H1 (cell line): ENCODE data around the gene ASAP3. TPM values are rescaled to one million over a fixed set of nuclear protein-coding genes. Genes with fewer than 3 reads are reported as not detected.

Experiments
- CTCF ChIA-PET: fragments of 300-600 bp; sonication (Branson Sonifier 250); formaldehyde crosslinking; loops from one replicate; lab custom pipeline; 2021; ENCODE audit not compliant: partially characterized antibody; lab: Charles Lee
- POLR2A ChIA-PET: fragments of 300-600 bp; sonication (Branson Sonifier 250); formaldehyde crosslinking; loops from one replicate; lab custom pipeline; 2021; ENCODE audit warnings: inconsistent platforms; ENCODE audit not compliant: partially characterized antibody; lab: Charles Lee
- DNase-seq, 2 experiments: peaks; one replicate each; pipeline versions ENCODE4 v3.0.0 to v3.0.0-alpha.2; 2010 to 2022; ENCODE audit warnings: low spot score in 2 of 2, low read depth in 1 of 2, mixed read lengths in 1 of 2
- FAIRE-seq: peaks from 2 replicates; lab custom pipeline; 2011; peaks lifted over from hg19 to GRCh38; lab: Jason Lieb, UNC
- H2AFZ ChIP-seq: 2 replicates; pipeline ENCODE4 v1.8.1; 2012; ENCODE audit warnings: low read length, inconsistent platforms
- H2AK5ac ChIP-seq: 2 replicates; pipeline ENCODE4 v1.6.1; 2013; ENCODE audit warnings: low read depth, low read length
- H2BK120ac ChIP-seq: replicated peaks from 2 replicates; pipeline ENCODE3; 2013; ENCODE audit warnings: low read depth, low read length, inconsistent platforms
- H2BK12ac ChIP-seq: 2 replicates; pipeline ENCODE4 v1.6.1; 2013; ENCODE audit warnings: low read depth, low read length
- H2BK15ac ChIP-seq: 2 replicates; pipeline ENCODE4 v1.6.1; 2013; ENCODE audit warnings: low read length
- H2BK20ac ChIP-seq: 2 replicates; pipeline ENCODE4 v1.6.1; 2013; ENCODE audit warnings: low read length
- H2BK5ac ChIP-seq: 2 replicates; pipeline ENCODE4 v1.6.1; 2013; ENCODE audit warnings: low read depth, low read length
- H3K14ac ChIP-seq: 2 replicates; pipeline ENCODE4 v1.6.1; 2013; ENCODE audit warnings: inconsistent platforms; ENCODE audit not compliant: insufficient read length
- H3K18ac ChIP-seq: 2 replicates; pipeline ENCODE4 v1.6.1; 2013; ENCODE audit warnings: low read length; ENCODE audit errors: extremely low read depth
- H3K23ac ChIP-seq: 2 replicates; pipeline ENCODE4 v1.6.1; 2013; ENCODE audit warnings: inconsistent platforms; ENCODE audit not compliant: insufficient read length
- H3K23me2 ChIP-seq: 2 replicates; pipeline ENCODE4 v1.6.1; 2013; ENCODE audit warnings: low read depth, low read length
- H3K27ac ChIP-seq: 2 replicates; pipeline ENCODE4 v1.6.1; 2011; ENCODE audit warnings: low read depth, low read length, inconsistent platforms
- H3K27me3 ChIP-seq, 4 experiments: replicated peaks in 1 of 4; 1 replicate in 1 of 4; 2 replicates in 3 of 4; pipeline versions ENCODE4 v1.6.1 to v1.8.1; 2011 to 2013; ENCODE audit warnings: low read length in 3 of 4, mild to moderate bottlenecking in 3 of 4, inconsistent platforms in 2 of 4, mixed read lengths in 2 of 4, moderate library complexity in 1 of 4; ENCODE audit not compliant: control insufficient read depth in 3 of 4, insufficient read depth in 3 of 4; ENCODE audit errors: extremely low read depth in 1 of 4
- H3K36me3 ChIP-seq, 4 experiments: 2 replicates each; pipeline versions ENCODE4 v1.6.1 to v1.8.1; 2011 to 2013; ENCODE audit warnings: mild to moderate bottlenecking in 4 of 4, low read length in 3 of 4, moderate library complexity in 2 of 4, control low read depth in 1 of 4, inconsistent platforms in 1 of 4; ENCODE audit not compliant: insufficient read depth in 4 of 4, control insufficient read depth in 2 of 4
- H3K4ac ChIP-seq: replicated peaks from 2 replicates; pipeline ENCODE3; 2013; ENCODE audit warnings: low read length, low read depth, mixed read lengths, inconsistent platforms; ENCODE audit not compliant: insufficient read length
- H3K4me1 ChIP-seq, 4 experiments: replicated peaks in 1 of 4; 1 replicate in 1 of 4; 2 replicates in 3 of 4; pipeline versions ENCODE4 v1.6.1 to v1.8.1; 2011 to 2013; ENCODE audit warnings: low read length in 3 of 4, inconsistent platforms in 2 of 4, mixed read lengths in 1 of 4; ENCODE audit not compliant: insufficient read depth in 4 of 4, control insufficient read depth in 3 of 4
- H3K4me2 ChIP-seq, 2 experiments: 2 replicates each; pipeline versions ENCODE4 v1.6.1 to v1.8.1; 2011 to 2013; ENCODE audit warnings: low read depth in 2 of 2, low read length in 2 of 2, control low read depth in 1 of 2, inconsistent platforms in 1 of 2, mild to moderate bottlenecking in 1 of 2; ENCODE audit not compliant: insufficient read depth in 1 of 2
- H3K4me3 ChIP-seq, 4 experiments: fragments of 200-600, 300-600 bp in 1 of 4; sonication (generic), shearing (Covaris generic), sonication (Bioruptor Twin) in 1 of 4; 2 replicates each; pipeline versions ENCODE4 v1.5.1 to v1.8.1; 2011 to 2016; ENCODE audit warnings: low read length in 4 of 4, low read depth in 3 of 4, control low read depth in 2 of 4, inconsistent platforms in 2 of 4, mild to moderate bottlenecking in 2 of 4, mixed read lengths in 1 of 4, moderate library complexity in 1 of 4; ENCODE audit not compliant: insufficient read depth in 2 of 4; ENCODE audit errors: extremely low read depth in 1 of 4
- H3K56ac ChIP-seq: replicated peaks from 2 replicates; pipeline ENCODE3; 2013; ENCODE audit warnings: low read depth, mild to moderate bottlenecking, mixed read lengths, low read length, inconsistent platforms; ENCODE audit not compliant: insufficient read length
- H3K79me1 ChIP-seq: 2 replicates; pipeline ENCODE4 v1.6.1; 2013; ENCODE audit warnings: low read depth, low read length, control low read depth
- H3K79me2 ChIP-seq, 2 experiments: 2 replicates each; pipeline versions ENCODE4 v1.6.1 to v1.8.1; 2012 to 2013; ENCODE audit warnings: low read length in 2 of 2, mild to moderate bottlenecking in 2 of 2, inconsistent platforms in 1 of 2; ENCODE audit not compliant: insufficient read depth in 2 of 2, control insufficient read depth in 1 of 2
- H3K9ac ChIP-seq, 4 experiments: replicated peaks in 1 of 4; 1 replicate in 1 of 4; 2 replicates in 3 of 4; pipeline versions ENCODE4 v1.6.1 to v1.8.1; 2011 to 2013; ENCODE audit warnings: low read depth in 3 of 4, low read length in 3 of 4, control low read depth in 2 of 4, mild to moderate bottlenecking in 2 of 4, moderate library complexity in 2 of 4, inconsistent platforms in 1 of 4; ENCODE audit errors: extremely low read depth in 1 of 4
- H3K9me3 ChIP-seq, 2 experiments: 2 replicates each; pipeline versions ENCODE4 v1.6.1 to v1.8.1; 2012 to 2013; ENCODE audit warnings: mild to moderate bottlenecking in 2 of 2, moderate library complexity in 2 of 2, control low read depth in 1 of 2, inconsistent platforms in 1 of 2, low read depth in 1 of 2, low read length in 1 of 2, mixed read lengths in 1 of 2; ENCODE audit not compliant: insufficient read depth in 2 of 2
- H4K20me1 ChIP-seq, 2 experiments: replicated peaks in 1 of 2; 2 replicates each; pipeline versions ENCODE3 to v1.8.1; 2011 to 2013; ENCODE audit warnings: inconsistent platforms in 2 of 2, low read length in 2 of 2, mild to moderate bottlenecking in 1 of 2; ENCODE audit not compliant: insufficient read depth in 2 of 2, control insufficient read depth in 1 of 2
- H4K5ac ChIP-seq: 2 replicates; pipeline ENCODE4 v1.6.1; 2013; ENCODE audit warnings: low read length, low read depth, mixed read lengths, inconsistent platforms; ENCODE audit not compliant: insufficient read length
- H4K8ac ChIP-seq: 2 replicates; pipeline ENCODE4 v1.8.0; 2013; ENCODE audit warnings: mild to moderate bottlenecking, moderate library complexity, low read length, inconsistent platforms; ENCODE audit not compliant: insufficient read depth; ENCODE audit errors: extremely low read depth
- H4K91ac ChIP-seq: replicated peaks from 2 replicates; pipeline ENCODE3; 2013; ENCODE audit warnings: low read length, mixed read lengths, inconsistent platforms; ENCODE audit not compliant: insufficient read length
- BACH1 ChIP-seq: IDR thresholded peaks from 2 replicates; pipeline ENCODE4 v1.6.1; 2012; ENCODE audit warnings: low read length, improper control_type of control experiment
- CHD1 ChIP-seq: IDR thresholded peaks from 2 replicates; pipeline ENCODE4 v1.6.1; 2012; ENCODE audit warnings: low read depth, low read length, improper control_type of control experiment
- HDAC2 ChIP-seq, 2 experiments: fragments of 300-600 bp in 1 of 2; sonication (generic) in 1 of 2; IDR thresholded peaks; 2 replicates each; pipeline ENCODE4 v1.6.1; 2011 to 2012; ENCODE audit warnings: low read depth in 2 of 2, low read length in 2 of 2, mild to moderate bottlenecking in 2 of 2, moderate library complexity in 2 of 2, borderline replicate concordance in 1 of 2, inconsistent platforms in 1 of 2
- PHF8 ChIP-seq: fragments of 200-600 bp; sonication (generic); conservative IDR thresholded peaks from 2 replicates; pipeline ENCODE4 v1.7.1; 2012; ENCODE audit warnings: low read depth, mild to moderate bottlenecking, inconsistent platforms, low read length, moderate library complexity
- POLR2AphosphoS5 ChIP-seq: IDR thresholded peaks from 2 replicates; pipeline ENCODE4 v1.6.1; 2011; ENCODE audit warnings: low read depth, low read length
- SIRT6 ChIP-seq: IDR thresholded peaks from one replicate; pipeline ENCODE4 v1.7.1; 2012; ENCODE audit warnings: low read length, inconsistent platforms
- TCF12 ChIP-seq: IDR thresholded peaks from 2 replicates; pipeline ENCODE4 v1.6.1; 2011; ENCODE audit warnings: low read depth, mild to moderate bottlenecking, low read length
- ZNF274 ChIP-seq: IDR thresholded peaks from 2 replicates; pipeline ENCODE4 v1.7.0; 2012; ENCODE audit warnings: low read length, borderline replicate concordance; ENCODE audit errors: extremely low read depth
- WGBS, 2 experiments: shearing (Covaris generic) in 1 of 2; methylation state at CpG; one replicate each; pipeline versions ENCODE4 v1.1.6 to v1.1.7; 2013 to 2015; ENCODE audit warnings: low lambda C conversion rate in 2 of 2, mixed read lengths in 2 of 2, inconsistent platforms in 1 of 2, low coverage in 1 of 2, missing lambda C conversion rate in 1 of 2; ENCODE audit not compliant: insufficient replicate concordance in 2 of 2, insufficient coverage in 1 of 2, insufficient read length in 1 of 2; ENCODE audit errors: extremely low coverage in 1 of 2, missing lambda C conversion rate in 1 of 2; 5-methylcytosine and 5-hydroxymethylcytosine counted together
- polyA plus RNA-seq, 7 experiments: library from polyadenylated mRNA; depleted of rRNA in 3 of 7; stranded (reverse) in 5 of 7; unstranded in 2 of 7; fragments of >200 nt in 5 of 7; fragments of 200-250 nt in 2 of 7; gene quantifications; 1 replicate in 5 of 7; 2 replicates in 1 of 7; 4 replicates in 1 of 7; pipeline versions ENCODE4 v1.2.1 to v1.2.3, GENCODE V29; 2011 to 2013; ENCODE audit warnings: missing spikeins in 2 of 7, mixed read lengths in 2 of 7
- total RNA-seq: library from RNA; stranded (reverse); fragmentation: NEBNext Ultra II Directional; extraction: Animal tissue kit (Norgen Biotek cat#: 25700); gene quantifications from 2 replicates; pipeline ENCODE4 v1.2.1, GENCODE V29; 2021
- TF ChIP-seq, protein P1 (sequence below): IDR thresholded peaks from 2 replicates; pipeline ENCODE4 v1.6.1; 2012; ENCODE audit warnings: low read length, inconsistent platforms

The ASAP3 gene
- total and polyA plus RNA-seq, 2 of the 8 experiments (the other 6 are each of a cell fraction or from before 2014, with no cell fraction given): 53.1 to 58.0 TPM

DNA sequence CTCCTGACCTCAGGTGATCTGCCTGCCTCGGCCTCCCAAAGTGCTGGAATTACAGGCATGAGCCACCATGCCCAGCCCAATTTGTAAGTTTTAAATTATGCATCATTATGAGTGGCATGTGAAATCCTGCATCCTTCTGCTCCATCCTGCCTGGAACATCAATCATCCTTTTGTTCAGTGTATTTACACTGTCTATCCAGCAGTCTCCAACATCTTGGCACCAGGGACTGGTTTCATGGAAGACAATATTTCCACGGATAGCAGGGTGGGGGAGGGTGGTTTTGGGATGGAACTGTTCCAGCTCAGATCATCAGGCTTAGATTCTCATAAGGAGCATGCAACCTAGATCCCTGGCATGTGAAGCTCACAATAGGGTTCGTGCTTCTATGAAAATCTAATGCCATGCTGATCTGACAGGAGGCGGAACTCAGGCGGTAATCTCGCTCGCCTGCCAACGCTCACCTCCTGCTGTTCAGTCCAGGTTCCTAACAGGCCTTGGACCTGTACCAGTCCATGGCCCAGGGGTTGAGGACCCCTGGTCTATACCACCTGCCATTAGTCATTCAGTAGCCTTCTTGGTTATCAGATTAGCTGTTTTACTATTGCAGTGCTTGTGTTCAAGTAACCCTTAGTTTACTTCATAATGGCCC is 37.2 kb downstream of the ASAP3 start:
- H2AK5ac ChIP-seq: no peak overlapping the region
- no peak overlapping the region for H3K4me3 ChIP-seq
- H3K79me2 ChIP-seq: no peaks in the 10 kb centered on the region
- ChIA-PET POLR2A (no interaction called here), CTCF (interaction anchor here (0.7 to 1.0 kb wide), 2 partner anchors 50 to 365 kb away, joined by 3 read pairs; no protein-coding TSS in a partner anchor)
- DNase-seq (no peak), FAIRE-seq (no peak)
- H3K23ac ChIP-seq: no peak overlapping the region
- H3K9me3 ChIP-seq: no peaks in the 10 kb centered on the region
- H3K18ac ChIP-seq: no peak overlapping the region
- no peaks in the 10 kb centered on the region for H3K23me2 ChIP-seq
- H3K56ac ChIP-seq: no peak overlapping the region
- no peak overlapping the region for H3K9ac ChIP-seq
- H4K8ac ChIP-seq: peak overlapping the region; percentile 46; the same call in 1 of the 2 replicates
- no peak overlapping the region for H2BK120ac ChIP-seq
- H4K5ac ChIP-seq: no peak overlapping the region
- no peak overlapping the region for H3K4me2 ChIP-seq
- H2BK5ac ChIP-seq: no peak overlapping the region
- H3K79me1 ChIP-seq: no peaks in the 10 kb centered on the region
- H2AFZ ChIP-seq: no peak overlapping the region
- no peaks in the 10 kb centered on the region for H3K4me1 ChIP-seq
- H3K4ac ChIP-seq: no peak overlapping the region
- no peak overlapping the region for H3K14ac ChIP-seq
- no peak overlapping the region for H4K91ac ChIP-seq
- H2BK12ac ChIP-seq: no peak overlapping the region
- peaks cover 2 to 14% (median 4%) of the 10 kb centered on the region in 4 experiments; a peak in 5 of 8 replicates for H3K36me3 ChIP-seq
- no peak overlapping the region for H2BK20ac ChIP-seq
- peaks cover 0 to 2% of the 10 kb centered on the region in 2 experiments for H4K20me1 ChIP-seq
- no peak overlapping the region for H2BK15ac ChIP-seq
- H3K27ac ChIP-seq: no peak overlapping the region
- no peaks in the 10 kb centered on the region for H3K27me3 ChIP-seq
- WGBS, 2 experiments: 91% methylated on average over 8 of the region's 8 CpGs; no CpG with 5 or more reads in 1 of the 2 experiments
- TF ChIP-seq ZNF274: no peak
- TF ChIP-seq, protein P1, sequence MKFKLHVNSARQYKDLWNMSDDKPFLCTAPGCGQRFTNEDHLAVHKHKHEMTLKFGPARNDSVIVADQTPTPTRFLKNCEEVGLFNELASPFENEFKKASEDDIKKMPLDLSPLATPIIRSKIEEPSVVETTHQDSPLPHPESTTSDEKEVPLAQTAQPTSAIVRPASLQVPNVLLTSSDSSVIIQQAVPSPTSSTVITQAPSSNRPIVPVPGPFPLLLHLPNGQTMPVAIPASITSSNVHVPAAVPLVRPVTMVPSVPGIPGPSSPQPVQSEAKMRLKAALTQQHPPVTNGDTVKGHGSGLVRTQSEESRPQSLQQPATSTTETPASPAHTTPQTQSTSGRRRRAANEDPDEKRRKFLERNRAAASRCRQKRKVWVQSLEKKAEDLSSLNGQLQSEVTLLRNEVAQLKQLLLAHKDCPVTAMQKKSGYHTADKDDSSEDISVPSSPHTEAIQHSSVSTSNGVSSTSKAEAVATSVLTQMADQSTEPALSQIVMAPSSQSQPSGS: no peak
- TF ChIP-seq PHF8: no peak
- TF ChIP-seq HDAC2 (IDR thresholded peaks at IDR 0.05; ENCODE audit: borderline replicate concordance in 1 of 2, low read depth in 2 of 2, low read length in 2 of 2): no peak
- no peak for TF ChIP-seq SIRT6
- TF ChIP-seq CHD1: no peak
- no peak for TF ChIP-seq POLR2AphosphoS5
- TF ChIP-seq BACH1: no peak
- no peak for TF ChIP-seq TCF12
